HG03045 (cell line): ENCODE data around the gene SEPTIN1.
A peak's percentile ranks its signal among the peaks of the same experiment; 100 is the strongest.
"Not testable (repeated sequence)": the region's sequence is repeated elsewhere in the genome, so short reads cannot be mapped to it uniquely, and the experiment has no call there.

Experiments used
- ATAC-seq: cut with Tn5 transposase; IDR thresholded peaks from one replicate; pipeline ENCODE4 v1.9.1; 2021; ENCODE audit warnings: mild to moderate bottlenecking, moderate library complexity; ENCODE audit not compliant: unreplicated experiment

SEPTIN1 gene

GRCh38 chr16:30401768-30402425 lies 19.5 kb upstream of the SEPTIN1 start:
- no peak for ATAC-seq

DNA sequence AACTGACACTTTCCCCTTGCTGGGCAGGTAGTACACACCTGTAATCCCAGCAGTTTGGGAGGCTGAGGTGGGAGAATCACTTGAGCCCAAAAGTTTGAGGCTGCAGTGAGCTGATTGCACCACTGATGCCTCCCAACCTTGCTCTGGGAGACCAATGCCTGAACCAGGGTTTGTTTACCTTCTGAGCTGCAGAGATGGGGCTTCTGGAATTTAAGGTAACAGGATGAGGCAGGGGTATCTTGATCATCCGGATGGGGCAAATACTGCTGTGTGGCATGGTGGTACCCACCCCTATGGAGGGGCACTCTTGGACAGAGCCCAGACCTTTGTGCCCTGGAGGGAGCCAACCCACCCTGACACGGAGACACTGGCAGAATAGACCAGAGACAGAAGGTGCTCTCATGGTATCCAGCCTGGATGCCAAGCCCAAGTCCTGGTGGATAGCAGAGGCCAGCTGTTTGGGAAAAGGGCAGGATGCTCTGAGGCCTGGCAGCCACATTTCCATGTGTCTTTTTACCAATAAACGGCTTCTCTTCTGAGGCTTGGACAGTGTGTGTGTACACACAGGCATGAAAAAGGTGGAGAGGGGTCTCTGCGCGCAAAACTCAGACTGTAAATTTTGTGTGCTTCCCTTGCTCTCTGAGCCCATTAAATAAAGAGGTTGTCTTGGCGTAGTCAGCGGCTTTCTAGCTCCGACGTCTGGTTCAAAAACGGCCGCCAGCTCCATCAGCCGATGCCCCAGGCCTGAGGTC lies 17.2 kb upstream of the SEPTIN1 start:
- no peak for ATAC-seq

GRCh38 chr16:30398661-30399434 lies 16.5 kb upstream of the SEPTIN1 start:
- ATAC-seq, result no peak

DNA sequence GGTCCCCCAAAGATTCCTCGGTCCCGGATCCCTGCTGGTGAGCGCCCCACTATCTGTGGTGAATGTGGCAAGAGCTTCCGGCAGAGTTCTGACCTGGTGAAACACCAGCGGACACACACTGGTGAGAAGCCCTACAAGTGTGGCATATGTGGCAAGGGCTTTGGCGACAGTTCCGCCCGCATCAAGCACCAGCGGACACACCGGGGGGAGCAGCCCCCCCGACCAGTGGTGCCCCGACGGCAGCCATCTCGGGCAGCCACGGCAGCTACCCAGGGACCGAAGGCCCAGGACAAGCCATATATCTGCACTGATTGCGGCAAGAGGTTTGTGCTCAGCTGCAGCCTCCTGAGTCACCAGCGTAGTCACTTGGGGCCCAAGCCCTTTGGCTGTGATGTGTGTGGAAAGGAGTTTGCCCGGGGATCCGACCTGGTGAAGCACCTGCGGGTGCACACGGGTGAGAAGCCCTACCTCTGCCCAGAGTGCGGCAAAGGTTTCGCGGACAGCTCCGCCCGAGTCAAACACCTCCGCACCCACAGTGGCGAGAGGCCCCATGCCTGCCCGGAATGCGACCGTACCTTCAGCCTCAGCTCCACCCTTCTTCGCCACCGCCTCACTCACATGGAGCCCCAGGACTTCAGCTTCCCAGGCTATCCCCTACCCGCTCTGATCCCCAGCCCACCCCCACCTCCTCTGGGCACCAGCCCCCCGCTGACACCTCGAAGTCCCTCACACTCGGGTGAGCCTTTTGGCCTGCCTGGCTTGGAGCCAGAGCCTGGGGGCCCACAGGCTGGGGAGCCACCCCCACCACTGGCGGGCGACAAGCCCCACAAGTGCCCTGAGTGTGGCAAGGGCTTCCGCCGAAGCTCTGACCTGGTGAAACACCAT lies 15.7 kb upstream of the SEPTIN1 start:
- ATAC-seq, result no peak

DNA sequence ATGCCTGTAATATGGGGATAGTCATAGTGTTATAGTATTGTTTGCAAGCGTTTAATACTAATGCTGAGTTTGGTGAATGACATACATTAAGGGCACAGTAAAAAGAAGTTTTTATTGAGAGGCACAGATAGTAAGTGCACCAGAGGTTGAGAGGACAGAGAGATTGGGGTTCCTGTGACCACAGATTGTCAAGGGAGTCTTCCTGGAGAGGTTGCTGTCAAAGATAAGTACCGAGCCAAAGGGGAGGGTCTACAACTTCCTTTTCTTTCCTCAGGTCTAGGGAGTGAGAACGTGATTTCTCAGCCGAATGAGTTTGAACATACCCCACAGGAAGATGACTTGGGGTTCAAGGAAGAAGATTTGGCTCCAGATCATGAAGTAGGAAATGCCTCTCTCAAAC lies 14.7 kb upstream of the SEPTIN1 start:
- ATAC-seq, result no peak

- not testable (repeated sequence) for ATAC-seq
Observed at GRCh38 chr16:30396627-30397026, 14.3 kb upstream of the SEPTIN1 start.

- no peak for ATAC-seq
Observed at GRCh38 chr16:30395992-30396585, 13.7 kb upstream of the SEPTIN1 start.

GRCh38 chr16:30395155-30395991 lies 13.0 kb upstream of the SEPTIN1 start, which contains the start of gene ZNF48:
ZNF48 (plus strand) TSS chr16:30395420; CDS start chr16:30395795, 375 bp downstream.
- peak; percentile 64 for ATAC-seq

- ATAC-seq, result no peak
Observed at GRCh38 chr16:30394592-30395154, 12.3 kb upstream of the SEPTIN1 start.

DNA sequence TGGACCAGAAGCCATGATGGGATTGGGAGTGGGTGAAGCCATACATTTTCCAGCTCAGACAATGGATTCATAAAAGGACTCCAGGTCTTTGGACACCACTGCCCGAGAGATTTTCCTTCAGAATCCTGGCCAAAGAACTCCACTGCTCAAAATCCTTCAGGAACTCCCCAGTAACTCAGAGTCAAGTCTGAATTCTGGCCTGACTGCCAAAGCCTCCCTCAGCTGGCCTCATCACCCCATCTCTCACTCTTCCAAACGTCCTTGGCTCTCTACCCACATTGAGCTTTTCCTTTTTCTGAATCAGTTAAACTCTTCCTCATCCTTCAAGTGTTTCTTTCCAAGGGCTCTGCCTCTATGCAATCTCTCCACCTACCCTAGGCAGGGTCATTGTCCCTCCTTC lies 1.2 kb upstream of the SEPTIN1 start:
- no peak for ATAC-seq

GRCh38 chr16:30381291-30382041 lies 895 bp downstream of the SEPTIN1 start:
- ATAC-seq, result no peak

DNA sequence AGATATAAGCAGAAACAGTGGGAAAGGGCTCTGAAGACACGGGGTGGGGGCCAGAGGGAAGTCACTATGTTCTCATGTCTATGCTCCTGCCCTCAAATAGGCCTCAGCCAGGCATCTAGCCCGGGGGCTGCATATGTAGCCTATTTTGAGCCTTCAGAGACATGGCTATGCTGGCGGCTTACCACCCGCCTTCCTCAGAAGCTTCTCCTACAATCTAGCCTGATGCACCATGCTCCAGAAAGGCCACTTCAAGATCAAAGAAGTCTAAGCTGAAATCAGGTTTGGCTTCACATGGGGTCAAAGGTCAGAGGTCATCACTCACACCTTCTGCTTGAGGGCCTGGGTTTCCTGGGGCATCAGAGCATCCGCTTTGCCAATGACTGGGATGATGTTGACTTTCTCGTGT lies 1.6 kb downstream of the SEPTIN1 start:
- ATAC-seq, result no peak

- no peak for ATAC-seq
Observed at GRCh38 chr16:30380072-30380802, 2.1 kb downstream of the SEPTIN1 start.

- ATAC-seq, result no peak
Observed at GRCh38 chr16:30379158-30379783, 3.1 kb downstream of the SEPTIN1 start.

DNA sequence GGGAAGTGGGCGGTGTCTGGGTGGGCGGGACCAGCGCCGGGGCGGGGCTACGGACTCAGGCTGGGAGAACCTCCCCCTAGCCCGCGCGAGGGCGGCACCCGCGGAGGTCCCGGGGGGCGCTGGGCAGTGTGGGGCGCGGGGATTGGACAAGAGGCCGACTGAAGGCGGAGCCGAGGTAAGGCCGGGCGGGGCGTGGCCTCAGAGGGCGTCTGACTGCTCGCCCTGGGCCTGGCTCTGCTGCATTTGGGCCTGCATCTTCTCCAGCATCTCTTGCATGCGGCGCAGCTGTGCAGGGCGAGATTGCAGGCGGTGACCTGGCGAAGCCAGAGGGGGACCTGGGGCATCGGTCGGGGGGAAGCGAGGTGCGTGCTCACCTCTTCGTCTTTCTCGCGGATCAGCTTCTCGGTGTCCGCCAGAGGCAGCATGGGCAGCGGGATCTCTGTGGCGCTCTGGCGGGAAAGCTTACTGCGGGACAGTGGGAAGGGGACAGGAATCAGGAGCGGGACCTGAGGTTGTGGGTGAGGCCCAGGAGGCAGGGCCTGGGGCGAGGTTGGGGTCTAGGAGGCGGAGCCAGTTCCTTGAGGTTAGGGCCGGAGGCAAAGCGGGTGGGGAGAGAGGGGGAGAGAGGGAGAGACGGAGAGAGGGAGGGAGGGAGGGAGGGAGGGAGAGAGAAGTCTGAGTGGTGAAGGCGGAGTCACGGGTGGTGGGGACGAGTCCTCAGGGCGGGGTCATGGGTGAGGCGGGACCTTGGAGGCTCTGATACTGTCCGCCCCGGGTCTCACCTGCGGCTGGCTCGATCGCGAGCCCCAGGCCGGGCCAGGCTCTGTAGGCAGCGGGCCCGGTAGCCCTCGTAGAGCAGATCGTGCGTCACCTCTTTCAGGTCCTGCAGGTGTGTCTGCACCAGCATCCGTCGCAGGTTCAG lies 3.9 kb downstream of the SEPTIN1 start:
- peak; percentile 83 for ATAC-seq

- ATAC-seq, result peak; percentile 45
Observed at GRCh38 chr16:30377812-30378235, 4.5 kb downstream of the SEPTIN1 start.
